Vagina (tissue), 2 donors: ENCODE results near the gene SPATS1. TPM values are rescaled to one million over a fixed set of nuclear protein-coding genes. Genes with fewer than 3 reads are reported as not detected.

Source experiments
- DNase-seq, 2 donors: peaks; one replicate each; pipeline ENCODE4 v3.0.0-alpha.2; 2017; ENCODE audit errors: extremely low spot score in 2 of 2
- H3K27ac ChIP-seq: fragments of 200-600 bp; sonication (generic); one replicate; pipeline ENCODE4 v1.5.1; 2019
- H3K27me3 ChIP-seq: fragments of 200-600 bp; sonication (generic); one replicate; pipeline ENCODE4 v1.5.1; 2019
- H3K36me3 ChIP-seq, 2 donors: fragments of 200-600 bp; sonication (generic); one replicate each; pipeline ENCODE4 v1.5.1; 2017 to 2019
- H3K4me1 ChIP-seq: fragments of 200-600 bp; sonication (generic); one replicate; pipeline ENCODE4 v1.5.1; 2019
- H3K4me3 ChIP-seq, 2 donors: fragments of 200-600 bp; sonication (generic); 1 replicate in 1 of 2; 2 replicates in 1 of 2; pipeline ENCODE4 v1.5.1; 2016 to 2019
- H3K9me3 ChIP-seq: fragments of 200-600 bp; sonication (generic); one replicate; pipeline ENCODE4 v1.5.1; 2019
- POLR2A ChIP-seq, 2 donors: fragments of 450-650 bp; IDR thresholded peaks; one replicate each; pipeline ENCODE4 v1.6.1; 2017; ENCODE audit warnings: antibody characterized with exemption in 2 of 2, mild to moderate bottlenecking in 2 of 2, moderate library complexity in 2 of 2
- POLR2AphosphoS5 ChIP-seq, 2 donors: sonication (generic); formaldehyde crosslinking; IDR thresholded peaks; one replicate each; pipeline ENCODE4 v1.9.0; 2017; ENCODE audit warnings: antibody characterized with exemption in 2 of 2, mild to moderate bottlenecking in 2 of 2, low read depth in 1 of 2; ENCODE audit not compliant: insufficient read depth in 1 of 2
- intact Hi-C: fragments of 100-400 bp; cut with DNase I; formaldehyde crosslinking; loops from one replicate; pipeline ENCODE4 v1.15.1; 2023
- total RNA-seq: library from RNA; depleted of rRNA; stranded (reverse); fragments of >200 nt; gene quantifications from one replicate; pipeline ENCODE4 v1.2.3, GENCODE V29; 2016
- TF ChIP-seq, protein P1 (sequence below), 3 experiments: fragments of 450-650 bp in 2 of 3; fragments of 200-600 bp in 1 of 3; sonication (generic) in 1 of 3; IDR thresholded peaks; one replicate each; pipeline ENCODE4 v1.5.1; 2017 to 2019; ENCODE audit warnings: antibody characterized with exemption in 3 of 3, mild to moderate bottlenecking in 2 of 3, moderate library complexity in 2 of 3

SPATS1 gene
- total RNA-seq, 1 donor from 2014 or later = not detected

DNA sequence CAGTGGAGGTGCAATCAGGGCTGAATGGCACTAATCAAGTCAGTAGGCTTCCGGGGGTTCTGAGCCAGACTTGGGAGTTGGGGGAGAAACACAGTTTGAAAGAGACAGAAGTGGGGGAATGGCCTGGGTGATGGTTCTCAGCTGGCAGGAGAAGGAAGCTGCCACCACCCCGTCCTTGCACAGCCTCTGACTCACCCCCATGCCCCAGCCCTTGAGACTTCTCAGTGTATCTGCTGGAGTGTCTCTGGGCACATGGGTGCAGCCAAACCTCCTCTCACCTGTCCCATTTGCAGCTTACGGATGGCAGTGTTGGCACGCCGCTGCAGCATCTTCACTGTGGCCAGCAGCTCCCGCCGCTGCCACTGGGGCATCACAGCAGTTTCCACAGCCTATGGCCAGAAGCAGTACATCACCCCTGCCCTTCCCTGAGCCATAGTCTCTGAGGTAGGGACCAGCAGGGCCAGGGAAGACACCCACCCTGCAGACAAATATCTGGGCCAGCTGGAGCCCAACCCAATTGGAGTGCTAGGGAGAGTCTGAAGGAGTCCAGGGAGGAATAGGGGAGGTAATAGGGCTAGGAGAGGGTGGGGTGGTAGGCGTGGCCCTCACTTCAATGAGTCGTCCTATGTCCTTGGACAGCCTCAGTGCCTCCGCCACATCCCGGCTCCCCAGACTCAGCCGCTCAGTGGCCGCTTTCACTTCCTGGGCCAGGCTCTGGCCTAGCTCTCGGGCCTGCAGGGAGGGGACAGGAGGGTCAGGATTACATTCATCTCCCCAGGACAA lies 40.5 kb upstream of the SPATS1 start:
- Histone ChIP-seq H3K36me3 (peaks cover 0 to 67% of the 10 kb centered on the region in 2 donors), H3K27me3 (no peaks in the 10 kb centered on the region), H3K4me3 (no peak overlapping the region), H3K4me1 (peaks cover 15% of the 10 kb centered on the region), H3K9me3 (no peaks in the 10 kb centered on the region), H3K27ac (no peak overlapping the region)
- TF ChIP-seq POLR2AphosphoS5 (IDR thresholded peaks at IDR 0.05; ENCODE audit: insufficient read depth in 1 of 2, low read depth in 1 of 2) = no peak
- no peak for TF ChIP-seq POLR2A (IDR thresholded peaks at IDR 0.05)
- TF ChIP-seq, protein P1, sequence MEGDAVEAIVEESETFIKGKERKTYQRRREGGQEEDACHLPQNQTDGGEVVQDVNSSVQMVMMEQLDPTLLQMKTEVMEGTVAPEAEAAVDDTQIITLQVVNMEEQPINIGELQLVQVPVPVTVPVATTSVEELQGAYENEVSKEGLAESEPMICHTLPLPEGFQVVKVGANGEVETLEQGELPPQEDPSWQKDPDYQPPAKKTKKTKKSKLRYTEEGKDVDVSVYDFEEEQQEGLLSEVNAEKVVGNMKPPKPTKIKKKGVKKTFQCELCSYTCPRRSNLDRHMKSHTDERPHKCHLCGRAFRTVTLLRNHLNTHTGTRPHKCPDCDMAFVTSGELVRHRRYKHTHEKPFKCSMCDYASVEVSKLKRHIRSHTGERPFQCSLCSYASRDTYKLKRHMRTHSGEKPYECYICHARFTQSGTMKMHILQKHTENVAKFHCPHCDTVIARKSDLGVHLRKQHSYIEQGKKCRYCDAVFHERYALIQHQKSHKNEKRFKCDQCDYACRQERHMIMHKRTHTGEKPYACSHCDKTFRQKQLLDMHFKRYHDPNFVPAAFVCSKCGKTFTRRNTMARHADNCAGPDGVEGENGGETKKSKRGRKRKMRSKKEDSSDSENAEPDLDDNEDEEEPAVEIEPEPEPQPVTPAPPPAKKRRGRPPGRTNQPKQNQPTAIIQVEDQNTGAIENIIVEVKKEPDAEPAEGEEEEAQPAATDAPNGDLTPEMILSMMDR (IDR thresholded peaks at IDR 0.05) = no peak
- intact Hi-C loops = no loop called here
- DNase-seq = no peak

DNA sequence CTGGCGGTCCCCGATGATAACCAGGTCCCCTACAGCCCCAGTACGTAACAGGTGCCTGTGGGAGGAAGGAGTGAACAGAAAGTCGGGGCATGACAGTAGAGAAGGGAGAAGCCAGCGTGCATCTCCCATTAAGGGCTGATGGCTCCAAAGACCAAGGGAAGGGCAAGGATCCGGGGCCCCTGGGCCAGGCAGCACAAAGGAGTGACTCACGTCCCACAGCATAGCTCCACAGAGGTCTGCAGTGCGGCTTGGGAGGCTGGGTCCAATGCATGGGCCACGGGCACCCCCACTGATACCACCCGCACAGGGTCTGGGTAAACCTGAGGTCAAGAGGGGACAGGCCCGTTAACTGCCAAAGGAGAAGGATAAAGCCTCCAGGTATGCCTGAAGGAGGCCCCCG lies 39.6 kb upstream of the SPATS1 start:
- H3K27ac ChIP-seq = no peak overlapping the region
- no peak overlapping the region for H3K4me3 ChIP-seq
- TF ChIP-seq POLR2A (IDR thresholded peaks at IDR 0.05) (no peak), POLR2AphosphoS5 (IDR thresholded peaks at IDR 0.05; ENCODE audit: insufficient read depth in 1 of 2, low read depth in 1 of 2) (no peak)
- TF ChIP-seq, protein P1 (IDR thresholded peaks at IDR 0.05) = no peak
- H3K36me3 ChIP-seq = peaks cover 0 to 76% of the 10 kb centered on the region in 2 donors
- H3K27me3 ChIP-seq = no peaks in the 10 kb centered on the region
- peaks cover 6% of the 10 kb centered on the region for H3K4me1 ChIP-seq
- DNase-seq = no peak
- no peaks in the 10 kb centered on the region for H3K9me3 ChIP-seq
- intact Hi-C loops = no loop called here

DNA sequence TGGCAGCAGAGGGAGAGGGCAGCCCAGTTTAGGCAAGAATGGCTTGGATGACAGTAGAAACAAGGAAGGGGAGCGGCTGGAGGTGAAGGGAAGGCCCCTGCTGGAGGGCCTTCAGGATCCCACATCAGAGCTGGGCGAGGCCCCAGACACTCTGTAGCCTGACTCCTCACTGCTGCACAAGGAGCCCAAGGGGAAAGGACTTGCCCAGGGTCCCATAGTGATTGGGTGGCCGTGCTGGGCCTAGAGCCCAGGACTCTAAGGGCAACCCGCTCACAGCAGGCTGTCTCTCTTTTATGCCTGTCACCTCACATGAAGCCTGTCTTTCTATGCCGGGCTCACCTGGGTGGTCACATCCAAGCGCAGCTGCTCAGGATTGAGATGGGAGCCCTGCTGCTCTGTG lies 38.6 kb upstream of the SPATS1 start:
- no peak overlapping the region for H3K27ac ChIP-seq
- DNase-seq = no peak
- no peaks in the 10 kb centered on the region for H3K9me3 ChIP-seq
- TF ChIP-seq POLR2A (IDR thresholded peaks at IDR 0.05) = no peak
- TF ChIP-seq POLR2AphosphoS5 (IDR thresholded peaks at IDR 0.05; ENCODE audit: insufficient read depth in 1 of 2, low read depth in 1 of 2) = no peak
- TF ChIP-seq, protein P1 (IDR thresholded peaks at IDR 0.05) = no peak
- no peaks in the 10 kb centered on the region for H3K4me1 ChIP-seq
- H3K4me3 ChIP-seq = no peak overlapping the region
- H3K27me3 ChIP-seq = no peaks in the 10 kb centered on the region
- peaks cover 0 to 82% of the 10 kb centered on the region in 2 donors for H3K36me3 ChIP-seq
- intact Hi-C loops = no loop called here

- no peak overlapping the region for H3K4me3 ChIP-seq
- peaks cover 0 to 89% of the 10 kb centered on the region in 2 donors for H3K36me3 ChIP-seq
- intact Hi-C loops = no loop called here
- H3K9me3 ChIP-seq = no peaks in the 10 kb centered on the region
- no peaks in the 10 kb centered on the region for H3K27me3 ChIP-seq
- no peak for DNase-seq
- TF ChIP-seq, protein P1 (IDR thresholded peaks at IDR 0.05) = peak; percentile 28 to 51 (median 50)
- TF ChIP-seq POLR2A (IDR thresholded peaks at IDR 0.05) (no peak), POLR2AphosphoS5 (IDR thresholded peaks at IDR 0.05; ENCODE audit: insufficient read depth in 1 of 2, low read depth in 1 of 2) (no peak)
- H3K27ac ChIP-seq = no peak overlapping the region
- H3K4me1 ChIP-seq = no peaks in the 10 kb centered on the region
Measured at GRCh38 chr6:44304282-44305199, 37.9 kb upstream of the SPATS1 start.
